WTC11 (cell line): Measurements from ENCODE around the gene ZCCHC10. TPM values are rescaled to one million over a fixed set of nuclear protein-coding genes. Genes with fewer than 3 reads are reported as not detected.

Experiments used
- CREB1 ChIP-seq: sonication (generic); formaldehyde crosslinking; IDR thresholded peaks from 2 replicates; pipeline ENCODE4 v1.8.0; 2023; ENCODE audit warnings: mild to moderate bottlenecking, missing genetic modification reagents
- CREM ChIP-seq: sonication (generic); formaldehyde crosslinking; IDR thresholded peaks from 2 replicates; pipeline ENCODE4 v1.8.1; 2022; ENCODE audit warnings: mild to moderate bottlenecking, missing genetic modification reagents, moderate library complexity
- EMX1 ChIP-seq: fragments of 250-450 bp; sonication (Bioruptor Pico); IDR thresholded peaks from 2 replicates; pipeline ENCODE4 v1.8.0; 2021; ENCODE audit warnings: mild to moderate bottlenecking
- GRHL2 ChIP-seq: fragments of 250-450 bp; sonication (Bioruptor Pico); IDR thresholded peaks from 2 replicates; pipeline ENCODE4 v1.8.0; 2022; ENCODE audit warnings: mild to moderate bottlenecking, moderate library complexity; ENCODE audit not compliant: insufficient replicate concordance, severe bottlenecking
- GTF2I ChIP-seq: fragments of 250-450 bp; sonication (Bioruptor Pico); conservative IDR thresholded peaks from 2 replicates; pipeline ENCODE4 v1.4.0; 2021; ENCODE audit warnings: mild to moderate bottlenecking
- JUN ChIP-seq: sonication (generic); formaldehyde crosslinking; IDR thresholded peaks from 2 replicates; pipeline ENCODE4 v1.8.0; 2023; ENCODE audit warnings: mild to moderate bottlenecking, missing genetic modification reagents
- NFE2L1 ChIP-seq: sonication (generic); formaldehyde crosslinking; IDR thresholded peaks from 2 replicates; pipeline ENCODE4 v1.8.1; 2023; ENCODE audit warnings: missing genetic modification reagents
- NR1H2 ChIP-seq: sonication (generic); formaldehyde crosslinking; IDR thresholded peaks from 2 replicates; pipeline ENCODE4 v1.9.0; 2021; ENCODE audit warnings: mild to moderate bottlenecking, moderate library complexity, missing genetic modification reagents
- RORB ChIP-seq: fragments of 250-450 bp; sonication (Bioruptor Pico); IDR thresholded peaks from 2 replicates; pipeline ENCODE4 v1.9.0; 2021; ENCODE audit warnings: mild to moderate bottlenecking
- SMAD3 ChIP-seq: sonication (generic); formaldehyde crosslinking; IDR thresholded peaks from 2 replicates; pipeline ENCODE4 v1.8.0; 2022; ENCODE audit warnings: missing genetic modification reagents, mild to moderate bottlenecking, borderline replicate concordance
- TP53 ChIP-seq: sonication (generic); formaldehyde crosslinking; IDR thresholded peaks from 2 replicates; pipeline ENCODE4 v1.8.1; 2023; ENCODE audit warnings: mild to moderate bottlenecking, missing genetic modification reagents
- ZBTB21 ChIP-seq: sonication (generic); formaldehyde crosslinking; IDR thresholded peaks from 2 replicates; pipeline ENCODE4 v1.8.1; 2023; ENCODE audit warnings: mild to moderate bottlenecking, missing genetic modification reagents, borderline replicate concordance
- ZNF121 ChIP-seq: sonication (generic); formaldehyde crosslinking; IDR thresholded peaks from 2 replicates; pipeline ENCODE4 v1.8.0; 2023; ENCODE audit warnings: missing genetic modification reagents
- ZNF317 ChIP-seq: sonication (generic); formaldehyde crosslinking; IDR thresholded peaks from 2 replicates; pipeline ENCODE4 v1.8.1; 2023; ENCODE audit warnings: low read depth, mild to moderate bottlenecking, moderate library complexity, missing genetic modification reagents, borderline replicate concordance
- total RNA-seq: library from RNA; stranded (reverse); gene quantifications from 3 replicates; pipeline ENCODE4 v1.2.3, GENCODE V29; 2021
- TF ChIP-seq, protein P1 (sequence below): sonication (generic); formaldehyde crosslinking; conservative IDR thresholded peaks from 2 replicates; pipeline ENCODE4 v1.8.1; 2023; ENCODE audit warnings: mild to moderate bottlenecking, low read depth, missing genetic modification reagents, moderate library complexity
- TF ChIP-seq, protein P2 (sequence below): sonication (generic); formaldehyde crosslinking; IDR thresholded peaks from 2 replicates; pipeline ENCODE4 v1.8.0; 2023; ENCODE audit warnings: missing genetic modification reagents
- TF ChIP-seq, protein P3 (sequence below): fragments of 200-600 bp; IDR thresholded peaks from 2 replicates; pipeline ENCODE4 v1.8.0; 2022; ENCODE audit warnings: antibody characterized with exemption
- TF ChIP-seq, protein P4 (sequence below): sonication (generic); formaldehyde crosslinking; IDR thresholded peaks from 2 replicates; pipeline ENCODE4 v1.8.1; 2023; ENCODE audit warnings: mild to moderate bottlenecking, missing genetic modification reagents
- TF ChIP-seq, protein P5 (sequence below): sonication (generic); formaldehyde crosslinking; IDR thresholded peaks from 2 replicates; pipeline ENCODE4 v1.8.0; 2022; ENCODE audit warnings: mild to moderate bottlenecking, missing genetic modification reagents
- TF ChIP-seq, protein P6 (sequence below): sonication (generic); formaldehyde crosslinking; IDR thresholded peaks from 2 replicates; pipeline ENCODE4 v1.8.1; 2023; ENCODE audit warnings: mild to moderate bottlenecking, missing genetic modification reagents
- TF ChIP-seq, protein P7 (sequence below): sonication (generic); formaldehyde crosslinking; IDR thresholded peaks from 2 replicates; pipeline ENCODE4 v1.8.1; 2023; ENCODE audit warnings: mild to moderate bottlenecking, missing genetic modification reagents, borderline replicate concordance
- TF ChIP-seq, protein P8 (sequence below): sonication (generic); formaldehyde crosslinking; IDR thresholded peaks from 2 replicates; pipeline ENCODE4 v1.8.1; 2023; ENCODE audit warnings: mild to moderate bottlenecking, missing genetic modification reagents, moderate library complexity

ZCCHC10 gene
- total RNA-seq, 1 experiment from 2014 or later, result 22.9 TPM

DNA sequence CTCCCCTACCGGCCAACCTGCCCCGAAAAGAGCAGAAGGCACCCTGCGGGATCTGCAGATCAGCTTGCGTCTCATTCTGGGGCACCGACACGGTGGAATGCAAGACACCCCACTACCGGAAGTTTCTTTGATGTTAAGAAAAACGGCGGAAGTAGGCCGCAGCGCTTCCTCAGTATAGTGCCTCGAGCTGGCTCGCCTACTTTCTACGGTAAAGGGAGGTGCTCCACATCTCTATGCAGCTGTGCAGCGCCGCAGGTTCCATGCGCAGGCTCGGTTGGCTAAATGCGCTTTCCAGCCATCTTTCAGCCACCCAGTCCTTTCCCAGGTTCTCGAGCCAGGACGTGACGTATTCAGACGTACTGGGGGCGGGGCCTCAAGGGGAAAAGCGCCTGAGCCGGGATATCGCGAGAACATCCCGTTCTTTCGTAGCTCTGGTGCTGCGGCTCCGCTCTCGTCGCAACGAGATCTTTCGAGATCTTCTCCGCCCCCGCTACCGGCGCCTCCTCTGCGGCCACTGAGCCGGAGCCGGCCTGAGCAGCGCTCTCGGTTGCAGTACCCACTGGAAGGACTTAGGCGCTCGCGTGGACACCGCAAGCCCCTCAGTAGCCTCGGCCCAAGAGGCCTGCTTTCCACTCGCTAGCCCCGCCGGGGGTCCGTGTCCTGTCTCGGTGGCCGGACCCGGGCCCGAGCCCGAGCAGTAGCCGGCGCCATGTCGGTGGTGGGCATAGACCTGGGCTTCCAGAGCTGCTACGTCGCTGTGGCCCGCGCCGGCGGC lies 25.4 kb upstream of the ZCCHC10 start, which contains the start of gene HSPA4 (continued):
- TF ChIP-seq, protein P1, sequence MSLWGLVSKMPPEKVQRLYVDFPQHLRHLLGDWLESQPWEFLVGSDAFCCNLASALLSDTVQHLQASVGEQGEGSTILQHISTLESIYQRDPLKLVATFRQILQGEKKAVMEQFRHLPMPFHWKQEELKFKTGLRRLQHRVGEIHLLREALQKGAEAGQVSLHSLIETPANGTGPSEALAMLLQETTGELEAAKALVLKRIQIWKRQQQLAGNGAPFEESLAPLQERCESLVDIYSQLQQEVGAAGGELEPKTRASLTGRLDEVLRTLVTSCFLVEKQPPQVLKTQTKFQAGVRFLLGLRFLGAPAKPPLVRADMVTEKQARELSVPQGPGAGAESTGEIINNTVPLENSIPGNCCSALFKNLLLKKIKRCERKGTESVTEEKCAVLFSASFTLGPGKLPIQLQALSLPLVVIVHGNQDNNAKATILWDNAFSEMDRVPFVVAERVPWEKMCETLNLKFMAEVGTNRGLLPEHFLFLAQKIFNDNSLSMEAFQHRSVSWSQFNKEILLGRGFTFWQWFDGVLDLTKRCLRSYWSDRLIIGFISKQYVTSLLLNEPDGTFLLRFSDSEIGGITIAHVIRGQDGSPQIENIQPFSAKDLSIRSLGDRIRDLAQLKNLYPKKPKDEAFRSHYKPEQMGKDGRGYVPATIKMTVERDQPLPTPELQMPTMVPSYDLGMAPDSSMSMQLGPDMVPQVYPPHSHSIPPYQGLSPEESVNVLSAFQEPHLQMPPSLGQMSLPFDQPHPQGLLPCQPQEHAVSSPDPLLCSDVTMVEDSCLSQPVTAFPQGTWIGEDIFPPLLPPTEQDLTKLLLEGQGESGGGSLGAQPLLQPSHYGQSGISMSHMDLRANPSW (CRISPR knock-in tag), result no peak
- TF ChIP-seq GTF2I (CRISPR knock-in tag) (no peak), NR1H2 (no peak), ZNF317 (CRISPR knock-in tag) (0 out of 2 replicates have a peak, but pooled peaks have one; percentile 22), ZNF121 (no peak), CREM (peak; percentile 80), EMX1 (CRISPR knock-in tag) (no peak), GRHL2 (no peak), SMAD3 (no peak), CREB1 (CRISPR knock-in tag) (peak; percentile 61), JUN (CRISPR knock-in tag) (peak; percentile 77; the same call in 1 of the 2 replicates), TP53 (CRISPR knock-in tag) (peak; percentile 90; the same call in 1 of the 2 replicates), RORB (no peak), ZBTB21 (no peak), NFE2L1 (CRISPR knock-in tag) (peak; percentile 63; the same call in 1 of the 2 replicates)
- TF ChIP-seq, protein P2, sequence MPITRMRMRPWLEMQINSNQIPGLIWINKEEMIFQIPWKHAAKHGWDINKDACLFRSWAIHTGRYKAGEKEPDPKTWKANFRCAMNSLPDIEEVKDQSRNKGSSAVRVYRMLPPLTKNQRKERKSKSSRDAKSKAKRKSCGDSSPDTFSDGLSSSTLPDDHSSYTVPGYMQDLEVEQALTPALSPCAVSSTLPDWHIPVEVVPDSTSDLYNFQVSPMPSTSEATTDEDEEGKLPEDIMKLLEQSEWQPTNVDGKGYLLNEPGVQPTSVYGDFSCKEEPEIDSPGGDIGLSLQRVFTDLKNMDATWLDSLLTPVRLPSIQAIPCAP, result peak; percentile 48; the same call in 1 of the 2 replicates
- TF ChIP-seq, protein P3, sequence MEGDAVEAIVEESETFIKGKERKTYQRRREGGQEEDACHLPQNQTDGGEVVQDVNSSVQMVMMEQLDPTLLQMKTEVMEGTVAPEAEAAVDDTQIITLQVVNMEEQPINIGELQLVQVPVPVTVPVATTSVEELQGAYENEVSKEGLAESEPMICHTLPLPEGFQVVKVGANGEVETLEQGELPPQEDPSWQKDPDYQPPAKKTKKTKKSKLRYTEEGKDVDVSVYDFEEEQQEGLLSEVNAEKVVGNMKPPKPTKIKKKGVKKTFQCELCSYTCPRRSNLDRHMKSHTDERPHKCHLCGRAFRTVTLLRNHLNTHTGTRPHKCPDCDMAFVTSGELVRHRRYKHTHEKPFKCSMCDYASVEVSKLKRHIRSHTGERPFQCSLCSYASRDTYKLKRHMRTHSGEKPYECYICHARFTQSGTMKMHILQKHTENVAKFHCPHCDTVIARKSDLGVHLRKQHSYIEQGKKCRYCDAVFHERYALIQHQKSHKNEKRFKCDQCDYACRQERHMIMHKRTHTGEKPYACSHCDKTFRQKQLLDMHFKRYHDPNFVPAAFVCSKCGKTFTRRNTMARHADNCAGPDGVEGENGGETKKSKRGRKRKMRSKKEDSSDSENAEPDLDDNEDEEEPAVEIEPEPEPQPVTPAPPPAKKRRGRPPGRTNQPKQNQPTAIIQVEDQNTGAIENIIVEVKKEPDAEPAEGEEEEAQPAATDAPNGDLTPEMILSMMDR, result no peak
- TF ChIP-seq, protein P4, sequence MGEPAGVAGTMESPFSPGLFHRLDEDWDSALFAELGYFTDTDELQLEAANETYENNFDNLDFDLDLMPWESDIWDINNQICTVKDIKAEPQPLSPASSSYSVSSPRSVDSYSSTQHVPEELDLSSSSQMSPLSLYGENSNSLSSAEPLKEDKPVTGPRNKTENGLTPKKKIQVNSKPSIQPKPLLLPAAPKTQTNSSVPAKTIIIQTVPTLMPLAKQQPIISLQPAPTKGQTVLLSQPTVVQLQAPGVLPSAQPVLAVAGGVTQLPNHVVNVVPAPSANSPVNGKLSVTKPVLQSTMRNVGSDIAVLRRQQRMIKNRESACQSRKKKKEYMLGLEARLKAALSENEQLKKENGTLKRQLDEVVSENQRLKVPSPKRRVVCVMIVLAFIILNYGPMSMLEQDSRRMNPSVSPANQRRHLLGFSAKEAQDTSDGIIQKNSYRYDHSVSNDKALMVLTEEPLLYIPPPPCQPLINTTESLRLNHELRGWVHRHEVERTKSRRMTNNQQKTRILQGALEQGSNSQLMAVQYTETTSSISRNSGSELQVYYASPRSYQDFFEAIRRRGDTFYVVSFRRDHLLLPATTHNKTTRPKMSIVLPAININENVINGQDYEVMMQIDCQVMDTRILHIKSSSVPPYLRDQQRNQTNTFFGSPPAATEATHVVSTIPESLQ (CRISPR knock-in tag), result no peak
- TF ChIP-seq, protein P5, sequence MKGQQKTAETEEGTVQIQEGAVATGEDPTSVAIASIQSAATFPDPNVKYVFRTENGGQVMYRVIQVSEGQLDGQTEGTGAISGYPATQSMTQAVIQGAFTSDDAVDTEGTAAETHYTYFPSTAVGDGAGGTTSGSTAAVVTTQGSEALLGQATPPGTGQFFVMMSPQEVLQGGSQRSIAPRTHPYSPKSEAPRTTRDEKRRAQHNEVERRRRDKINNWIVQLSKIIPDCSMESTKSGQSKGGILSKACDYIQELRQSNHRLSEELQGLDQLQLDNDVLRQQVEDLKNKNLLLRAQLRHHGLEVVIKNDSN, result peak; percentile 40; the same call in 1 of the 2 replicates
- TF ChIP-seq, protein P6, sequence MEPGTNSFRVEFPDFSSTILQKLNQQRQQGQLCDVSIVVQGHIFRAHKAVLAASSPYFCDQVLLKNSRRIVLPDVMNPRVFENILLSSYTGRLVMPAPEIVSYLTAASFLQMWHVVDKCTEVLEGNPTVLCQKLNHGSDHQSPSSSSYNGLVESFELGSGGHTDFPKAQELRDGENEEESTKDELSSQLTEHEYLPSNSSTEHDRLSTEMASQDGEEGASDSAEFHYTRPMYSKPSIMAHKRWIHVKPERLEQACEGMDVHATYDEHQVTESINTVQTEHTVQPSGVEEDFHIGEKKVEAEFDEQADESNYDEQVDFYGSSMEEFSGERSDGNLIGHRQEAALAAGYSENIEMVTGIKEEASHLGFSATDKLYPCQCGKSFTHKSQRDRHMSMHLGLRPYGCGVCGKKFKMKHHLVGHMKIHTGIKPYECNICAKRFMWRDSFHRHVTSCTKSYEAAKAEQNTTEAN, result peak; percentile 68; the same call in 1 of the 2 replicates
- TF ChIP-seq, protein P7, sequence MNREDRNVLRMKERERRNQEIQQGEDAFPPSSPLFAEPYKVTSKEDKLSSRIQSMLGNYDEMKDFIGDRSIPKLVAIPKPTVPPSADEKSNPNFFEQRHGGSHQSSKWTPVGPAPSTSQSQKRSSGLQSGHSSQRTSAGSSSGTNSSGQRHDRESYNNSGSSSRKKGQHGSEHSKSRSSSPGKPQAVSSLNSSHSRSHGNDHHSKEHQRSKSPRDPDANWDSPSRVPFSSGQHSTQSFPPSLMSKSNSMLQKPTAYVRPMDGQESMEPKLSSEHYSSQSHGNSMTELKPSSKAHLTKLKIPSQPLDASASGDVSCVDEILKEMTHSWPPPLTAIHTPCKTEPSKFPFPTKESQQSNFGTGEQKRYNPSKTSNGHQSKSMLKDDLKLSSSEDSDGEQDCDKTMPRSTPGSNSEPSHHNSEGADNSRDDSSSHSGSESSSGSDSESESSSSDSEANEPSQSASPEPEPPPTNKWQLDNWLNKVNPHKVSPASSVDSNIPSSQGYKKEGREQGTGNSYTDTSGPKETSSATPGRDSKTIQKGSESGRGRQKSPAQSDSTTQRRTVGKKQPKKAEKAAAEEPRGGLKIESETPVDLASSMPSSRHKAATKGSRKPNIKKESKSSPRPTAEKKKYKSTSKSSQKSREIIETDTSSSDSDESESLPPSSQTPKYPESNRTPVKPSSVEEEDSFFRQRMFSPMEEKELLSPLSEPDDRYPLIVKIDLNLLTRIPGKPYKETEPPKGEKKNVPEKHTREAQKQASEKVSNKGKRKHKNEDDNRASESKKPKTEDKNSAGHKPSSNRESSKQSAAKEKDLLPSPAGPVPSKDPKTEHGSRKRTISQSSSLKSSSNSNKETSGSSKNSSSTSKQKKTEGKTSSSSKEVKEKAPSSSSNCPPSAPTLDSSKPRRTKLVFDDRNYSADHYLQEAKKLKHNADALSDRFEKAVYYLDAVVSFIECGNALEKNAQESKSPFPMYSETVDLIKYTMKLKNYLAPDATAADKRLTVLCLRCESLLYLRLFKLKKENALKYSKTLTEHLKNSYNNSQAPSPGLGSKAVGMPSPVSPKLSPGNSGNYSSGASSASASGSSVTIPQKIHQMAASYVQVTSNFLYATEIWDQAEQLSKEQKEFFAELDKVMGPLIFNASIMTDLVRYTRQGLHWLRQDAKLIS, result no peak
- TF ChIP-seq, protein P8, sequence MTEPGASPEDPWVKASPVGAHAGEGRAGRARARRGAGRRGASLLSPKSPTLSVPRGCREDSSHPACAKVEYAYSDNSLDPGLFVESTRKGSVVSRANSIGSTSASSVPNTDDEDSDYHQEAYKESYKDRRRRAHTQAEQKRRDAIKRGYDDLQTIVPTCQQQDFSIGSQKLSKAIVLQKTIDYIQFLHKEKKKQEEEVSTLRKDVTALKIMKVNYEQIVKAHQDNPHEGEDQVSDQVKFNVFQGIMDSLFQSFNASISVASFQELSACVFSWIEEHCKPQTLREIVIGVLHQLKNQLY, result no peak
